HG02852 (cell line): ENCODE measurements around the gene RNU7-1.

Source experiments
- ATAC-seq: cut with Tn5 transposase; IDR thresholded peaks from one replicate; pipeline ENCODE4 v1.9.1; 2021; ENCODE audit warnings: mild to moderate bottlenecking, moderate library complexity; ENCODE audit not compliant: unreplicated experiment

RNU7-1 gene

GRCh38 chr12:6963016-6963731, 19.6 kb downstream of the RNU7-1 start:
- ATAC-seq, result no peak

- ATAC-seq, result no peak
Observed at GRCh38 chr12:6963791-6964413, 20.3 kb downstream of the RNU7-1 start.

GRCh38 chr12:6964605-6965025, 21.0 kb downstream of the RNU7-1 start:
- no peak for ATAC-seq

GRCh38 chr12:6965026-6965661, 21.5 kb downstream of the RNU7-1 start:
- ATAC-seq, result peak; percentile 49

- ATAC-seq, result no peak
Observed at GRCh38 chr12:6965714-6966113, 22.1 kb downstream of the RNU7-1 start.

GRCh38 chr12:6966351-6966750, 22.7 kb downstream of the RNU7-1 start:
- no peak for ATAC-seq

GRCh38 chr12:6967651-6968100, 24.1 kb downstream of the RNU7-1 start:
- no peak for ATAC-seq

GRCh38 chr12:6968426-6968825, 24.8 kb downstream of the RNU7-1 start:
- no peak for ATAC-seq

GRCh38 chr12:6970096-6970527, 26.5 kb downstream of the RNU7-1 start:
- ATAC-seq, result peak; percentile 16

- no peak for ATAC-seq
Observed at GRCh38 chr12:6974180-6974579, 30.6 kb downstream of the RNU7-1 start.

- no peak for ATAC-seq
Observed at GRCh38 chr12:6975297-6976032, 31.8 kb downstream of the RNU7-1 start.

GRCh38 chr12:6977653-6978052, 34.0 kb downstream of the RNU7-1 start:
- ATAC-seq, result no peak

GRCh38 chr12:6978188-6978587, 34.6 kb downstream of the RNU7-1 start:
- ATAC-seq, result no peak

GRCh38 chr12:6978611-6979011, 35.0 kb downstream of the RNU7-1 start:
- ATAC-seq, result no peak

- no peak for ATAC-seq
Observed at GRCh38 chr12:6979021-6979420, 35.4 kb downstream of the RNU7-1 start.

GRCh38 chr12:6979453-6979852, 35.8 kb downstream of the RNU7-1 start:
- no peak for ATAC-seq

GRCh38 chr12:6980075-6980474, 36.5 kb downstream of the RNU7-1 start:
- no peak for ATAC-seq

- ATAC-seq, result no peak
Observed at GRCh38 chr12:6980740-6981139, 37.1 kb downstream of the RNU7-1 start.

- ATAC-seq, result no peak
Observed at GRCh38 chr12:6981152-6982052, 37.8 kb downstream of the RNU7-1 start.

GRCh38 chr12:6982532-6982931, 38.9 kb downstream of the RNU7-1 start:
- no peak for ATAC-seq
